NCI-H2196 (cell line): ENCODE data around the gene TSPAN9.

Source experiments
- DNase-seq: peaks from one replicate; lab custom pipeline; 2025; ENCODE audit not compliant: unreplicated experiment; lab: John Stamatoyannopoulos, UW

TSPAN9 gene

GRCh38 chr12:3158851-3159465 is 81.8 kb downstream of the TSPAN9 start:
- no peak for DNase-seq

GRCh38 chr12:3160081-3160480 is 82.9 kb downstream of the TSPAN9 start:
- no peak for DNase-seq

GRCh38 chr12:3161861-3162260 is 84.7 kb downstream of the TSPAN9 start:
- DNase-seq = no peak

DNA sequence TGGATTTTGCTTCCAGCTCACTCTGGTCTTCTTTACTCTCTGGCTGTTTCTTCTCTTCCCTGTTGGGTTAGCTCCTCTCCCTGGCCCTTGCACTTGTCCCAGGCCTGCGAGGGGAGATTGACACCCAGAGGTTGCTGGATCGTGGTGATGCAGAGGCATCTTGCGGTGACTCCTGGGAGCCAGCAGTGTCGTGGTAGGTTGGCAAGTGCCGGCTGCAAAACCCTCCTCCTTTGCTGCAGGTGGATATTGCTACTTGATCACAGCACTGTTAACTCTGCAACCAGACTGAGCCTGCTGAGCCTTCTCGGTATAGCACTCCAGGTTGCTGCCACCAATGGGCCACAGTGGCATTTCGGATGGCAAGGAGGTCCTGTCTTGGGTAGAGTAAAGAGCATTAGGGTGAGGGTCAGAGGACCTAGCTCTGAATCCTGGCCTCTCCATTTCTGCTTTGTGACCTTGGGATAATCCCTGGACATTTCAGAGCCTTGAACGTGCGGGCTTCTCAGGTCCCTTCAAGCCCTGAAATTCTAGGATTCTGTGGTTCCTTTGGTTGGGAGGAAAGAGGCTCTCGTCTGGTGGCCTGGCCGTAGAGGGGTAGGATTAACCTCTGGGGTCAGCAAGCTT is 87.4 kb downstream of the TSPAN9 start:
- no peak for DNase-seq

DNA sequence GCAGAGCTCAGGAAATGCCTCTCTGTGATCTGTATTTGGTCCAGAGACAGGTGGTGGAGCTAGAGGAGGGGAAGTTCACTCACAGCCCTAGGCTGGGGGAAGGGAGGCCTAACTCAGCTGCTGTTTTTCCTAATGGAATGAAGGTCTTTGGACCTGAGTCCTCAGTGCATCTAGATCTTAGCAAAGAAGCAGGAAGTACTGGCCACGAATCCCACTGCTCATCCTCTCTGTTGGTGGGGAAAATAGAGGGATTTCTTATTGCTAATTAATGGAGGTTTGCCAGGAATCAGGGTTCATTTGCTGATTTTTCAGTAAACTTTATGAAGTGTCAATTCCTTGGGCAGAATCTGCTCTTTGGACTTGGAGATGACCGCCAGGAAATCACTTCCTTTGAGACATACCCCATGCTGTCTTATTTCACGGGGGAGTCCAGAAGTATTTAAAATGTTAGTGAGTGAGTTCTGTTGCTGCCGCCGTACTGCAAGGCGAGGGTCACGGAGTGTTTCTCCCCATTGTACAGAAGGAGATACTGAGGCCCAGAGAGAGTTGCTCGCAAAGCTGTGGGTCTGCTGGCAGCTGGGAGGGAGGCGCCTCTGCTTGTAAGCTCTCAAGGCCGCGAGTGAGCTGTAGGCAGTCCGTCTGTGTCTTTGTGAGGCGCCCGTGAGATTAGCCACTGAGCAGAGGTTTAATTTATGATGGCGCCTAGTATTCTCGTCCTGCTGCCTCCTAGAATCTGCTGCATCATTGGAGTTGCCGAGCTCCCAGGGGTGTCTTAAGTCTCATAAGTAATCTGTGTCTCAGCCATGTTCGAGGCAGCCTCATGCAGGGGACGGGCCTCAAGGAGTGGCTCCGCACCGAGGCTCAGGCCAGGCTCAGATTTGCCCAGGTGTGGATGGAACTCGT is 88.2 kb downstream of the TSPAN9 start:
- no peak for DNase-seq

- no peak for DNase-seq
These were observed 90.5 kb downstream of the TSPAN9 start for GRCh38 chr12:3167636-3168035.

- DNase-seq = peak; percentile 6
These were observed 91.3 kb downstream of the TSPAN9 start for GRCh38 chr12:3168223-3169221.

- DNase-seq = no peak
These were observed 93.4 kb downstream of the TSPAN9 start for GRCh38 chr12:3170423-3171194.

DNA sequence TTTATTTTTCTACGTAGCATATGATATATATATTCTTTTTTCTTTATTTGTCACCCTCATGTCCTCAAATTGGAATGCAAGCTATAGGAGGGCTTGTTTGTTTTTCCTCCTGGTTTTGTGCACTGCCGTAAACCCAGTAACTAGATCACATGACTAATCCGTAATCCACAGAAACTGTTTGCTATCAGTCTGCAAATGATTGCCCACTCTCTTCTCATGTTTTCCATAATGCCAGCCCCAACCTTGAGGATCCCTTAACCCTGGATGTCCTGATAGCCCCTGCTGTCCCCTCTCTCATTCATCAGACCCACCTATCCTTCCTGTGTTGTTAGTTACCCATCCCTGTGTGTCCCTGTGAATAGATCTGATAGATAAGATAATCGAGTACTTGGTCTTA is 94.0 kb downstream of the TSPAN9 start:
- no peak for DNase-seq

- DNase-seq = no peak
These were observed 95.2 kb downstream of the TSPAN9 start for GRCh38 chr12:3172124-3173007.

- no peak for DNase-seq
These were observed 95.9 kb downstream of the TSPAN9 start for GRCh38 chr12:3173008-3173553.

GRCh38 chr12:3173912-3174311 is 96.7 kb downstream of the TSPAN9 start:
- no peak for DNase-seq

GRCh38 chr12:3175238-3175637 is 98.1 kb downstream of the TSPAN9 start:
- DNase-seq = no peak

DNA sequence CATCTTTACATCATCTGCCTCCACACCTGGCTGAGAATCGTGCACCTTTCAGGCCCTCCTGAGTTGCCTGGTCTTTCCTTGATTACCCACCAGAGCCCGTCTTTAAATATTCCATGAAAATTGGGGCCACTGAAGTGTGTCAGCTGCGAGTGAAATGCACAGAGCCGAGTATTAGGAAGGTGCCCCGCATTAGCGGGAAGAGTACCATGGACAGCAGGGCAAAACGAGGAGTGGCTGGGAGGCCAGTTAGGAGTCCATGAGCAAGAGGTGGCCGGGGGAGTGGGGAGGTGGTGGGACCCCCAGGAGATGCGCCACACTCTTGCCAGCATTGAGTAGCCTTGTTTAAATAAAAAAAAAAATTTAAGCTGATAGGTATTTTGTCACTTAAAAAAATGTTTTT is 99.6 kb downstream of the TSPAN9 start:
- DNase-seq = no peak

DNA sequence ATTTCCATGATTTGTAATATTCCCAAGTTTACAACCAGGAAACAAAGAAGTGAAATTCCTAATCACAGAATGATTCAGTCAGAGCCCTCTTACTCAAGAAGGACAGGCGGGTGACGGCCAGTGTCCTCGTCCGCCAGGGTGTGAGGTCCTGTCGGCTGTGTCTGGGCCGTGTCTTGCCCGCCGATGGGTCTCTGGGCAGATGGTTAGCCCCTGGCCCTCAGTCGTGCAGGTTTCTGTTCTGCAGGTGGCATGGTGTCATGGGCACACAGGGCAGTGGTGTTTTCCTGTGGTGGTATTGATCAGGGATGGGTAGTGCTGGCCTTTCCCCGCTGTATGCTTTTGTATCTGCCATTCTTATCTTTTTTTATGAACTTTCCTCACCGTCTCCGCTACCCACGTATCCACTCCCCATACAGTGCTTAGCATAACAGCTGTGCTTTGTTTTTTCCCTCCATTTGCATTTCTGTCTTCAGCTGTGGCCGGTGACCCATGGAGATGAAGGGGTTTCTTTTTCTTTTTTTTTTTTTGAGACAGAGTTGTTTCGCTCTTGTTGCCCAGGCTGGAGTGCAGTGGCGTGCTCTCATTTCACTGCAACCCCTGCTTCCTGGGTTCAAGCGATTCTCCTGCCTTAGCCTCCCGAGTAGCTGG is 100.7 kb downstream of the TSPAN9 start:
- no peak for DNase-seq

- no peak for DNase-seq
These were observed 101.6 kb downstream of the TSPAN9 start for GRCh38 chr12:3178671-3179313.

- peak; percentile 29 for DNase-seq
These were observed 102.6 kb downstream of the TSPAN9 start for GRCh38 chr12:3179731-3180130.

- no peak for DNase-seq
These were observed 105.2 kb downstream of the TSPAN9 start for GRCh38 chr12:3182426-3182825.
